ENCODE results near the gene EN1.

The EN1 gene

GRCh38 chr2:118822015-118822414 is 25.4 kb downstream of the EN1 start:
- TF ChIP-seq ARNT (IDR thresholded peaks at IDR 0.05), result no peak
- DNase-seq (ENCODE audit: extremely low spot score), result no peak
- ChIA-PET CTCF (no interaction called here), POLR2A (no interaction called here)

GRCh38 chr2:118817469-118817868 is 30.0 kb downstream of the EN1 start:
- ChIA-PET CTCF (no interaction called here), POLR2A (no interaction called here)
- no peak for DNase-seq (ENCODE audit: extremely low spot score)
- TF ChIP-seq SP1 (IDR thresholded peaks at IDR 0.05), result no peak
- no peak for TF ChIP-seq TARDBP (IDR thresholded peaks at IDR 0.05)
- no peak for TF ChIP-seq FOXM1 (IDR thresholded peaks at IDR 0.05; ENCODE audit: borderline replicate concordance)
- no peak for TF ChIP-seq L3MBTL2 (conservative IDR thresholded peaks at IDR 0.05)
- no peak for TF ChIP-seq HDGF (IDR thresholded peaks at IDR 0.05; ENCODE audit: borderline replicate concordance)
- TF ChIP-seq FOXA1 (IDR thresholded peaks at IDR 0.05), result no peak
- TF ChIP-seq BHLHE40 (IDR thresholded peaks at IDR 0.05; ENCODE audit: borderline replicate concordance), result no peak

- ChIA-PET CTCF (interaction anchor here (0.6 kb wide), 1 partner anchor 29 kb away, joined by 3 read pairs; no protein-coding TSS in a partner anchor), POLR2A (no interaction called here)
- no peak for TF ChIP-seq FOXM1 (IDR thresholded peaks at IDR 0.05; ENCODE audit: borderline replicate concordance)
- no peak for TF ChIP-seq CTBP1 (IDR thresholded peaks at IDR 0.05; ENCODE audit: borderline replicate concordance)
- TF ChIP-seq ZNF384 (IDR thresholded peaks at IDR 0.05), result no peak
- no peak for TF ChIP-seq BHLHE40 (IDR thresholded peaks at IDR 0.05; ENCODE audit: borderline replicate concordance)
- TF ChIP-seq FOXA1 (IDR thresholded peaks at IDR 0.05), result no peak
- no peak for TF ChIP-seq SP1 (IDR thresholded peaks at IDR 0.05)
- TF ChIP-seq HDGF (IDR thresholded peaks at IDR 0.05; ENCODE audit: borderline replicate concordance), result no peak
- no peak for TF ChIP-seq SUZ12 (IDR thresholded peaks at IDR 0.05)
- TF ChIP-seq ARNT (IDR thresholded peaks at IDR 0.05), result no peak
- no peak for TF ChIP-seq ELF4 (IDR thresholded peaks at IDR 0.05)
- no peak for TF ChIP-seq FOXK2 (IDR thresholded peaks at IDR 0.05)
- no peak for TF ChIP-seq PKNOX1 (IDR thresholded peaks at IDR 0.05)
- no peak for TF ChIP-seq TARDBP (IDR thresholded peaks at IDR 0.05)
- TF ChIP-seq LEF1 (IDR thresholded peaks at IDR 0.05; ENCODE audit: borderline replicate concordance), result no peak
- TF ChIP-seq L3MBTL2 (conservative IDR thresholded peaks at IDR 0.05), result no peak
- TF ChIP-seq NFRKB (IDR thresholded peaks at IDR 0.05), result no peak
- DNase-seq (ENCODE audit: extremely low spot score), result no peak
Measured at GRCh38 chr2:118816669-118817068, 30.8 kb downstream of the EN1 start.

- DNase-seq (ENCODE audit: extremely low spot score), result no peak
- CTCF ChIA-PET, result no interaction called here
- POLR2A ChIA-PET, result no interaction called here
- no peak for TF ChIP-seq ZNF384 (IDR thresholded peaks at IDR 0.05)
- TF ChIP-seq L3MBTL2 (conservative IDR thresholded peaks at IDR 0.05), result no peak
- TF ChIP-seq SUZ12 (IDR thresholded peaks at IDR 0.05), result no peak
Measured at GRCh38 chr2:118815731-118816130, 31.7 kb downstream of the EN1 start.

- ChIA-PET CTCF (interaction anchor here (1.6 kb wide), 1 partner anchor 40 kb away, joined by 8 read pairs; no protein-coding TSS in a partner anchor), POLR2A (no interaction called here)
- DNase-seq (ENCODE audit: extremely low spot score), result no peak
- TF ChIP-seq HDGF (IDR thresholded peaks at IDR 0.05; ENCODE audit: borderline replicate concordance), result no peak
- TF ChIP-seq SUZ12 (IDR thresholded peaks at IDR 0.05), result no peak
- no peak for TF ChIP-seq BHLHE40 (IDR thresholded peaks at IDR 0.05; ENCODE audit: borderline replicate concordance)
- TF ChIP-seq FOXM1 (IDR thresholded peaks at IDR 0.05; ENCODE audit: borderline replicate concordance), result no peak
- TF ChIP-seq FOXA1 (IDR thresholded peaks at IDR 0.05), result no peak
Measured at GRCh38 chr2:118815314-118815713, 32.1 kb downstream of the EN1 start.

GRCh38 chr2:118814368-118814767 is 33.1 kb downstream of the EN1 start:
- no peak for DNase-seq (ENCODE audit: extremely low spot score)
- POLR2A ChIA-PET, result no interaction called here
- TF ChIP-seq FOXK2 (IDR thresholded peaks at IDR 0.05) (no peak), NFRKB (IDR thresholded peaks at IDR 0.05) (no peak), PKNOX1 (IDR thresholded peaks at IDR 0.05) (no peak), TARDBP (IDR thresholded peaks at IDR 0.05) (no peak), LEF1 (IDR thresholded peaks at IDR 0.05; ENCODE audit: borderline replicate concordance) (no peak)
- CTCF ChIA-PET, result interaction anchor here (1.6 kb wide), 1 partner anchor 41 kb away, joined by 8 read pairs; no protein-coding TSS in a partner anchor

- ChIA-PET POLR2A (no interaction called here), CTCF (interaction anchor here (0.7 to 1.6 kb wide), 2 partner anchors 42 to 169 kb away, joined by 3 to 8 read pairs; no protein-coding TSS in a partner anchor)
- no peak for TF ChIP-seq ARNT (IDR thresholded peaks at IDR 0.05)
- TF ChIP-seq TARDBP (IDR thresholded peaks at IDR 0.05), result no peak
- no peak for TF ChIP-seq FOXK2 (IDR thresholded peaks at IDR 0.05)
- no peak for TF ChIP-seq SP1 (IDR thresholded peaks at IDR 0.05)
- TF ChIP-seq ELF4 (IDR thresholded peaks at IDR 0.05), result no peak
- no peak for TF ChIP-seq SUZ12 (IDR thresholded peaks at IDR 0.05)
- TF ChIP-seq L3MBTL2 (conservative IDR thresholded peaks at IDR 0.05), result no peak
- TF ChIP-seq CTBP1 (IDR thresholded peaks at IDR 0.05; ENCODE audit: borderline replicate concordance), result no peak
- no peak for TF ChIP-seq FOXA1 (IDR thresholded peaks at IDR 0.05)
- no peak for TF ChIP-seq NFRKB (IDR thresholded peaks at IDR 0.05)
- no peak for TF ChIP-seq PKNOX1 (IDR thresholded peaks at IDR 0.05)
- no peak for TF ChIP-seq HDGF (IDR thresholded peaks at IDR 0.05; ENCODE audit: borderline replicate concordance)
- no peak for TF ChIP-seq LEF1 (IDR thresholded peaks at IDR 0.05; ENCODE audit: borderline replicate concordance)
- no peak for DNase-seq (ENCODE audit: extremely low spot score)
Measured at GRCh38 chr2:118813601-118814339, 33.7 kb downstream of the EN1 start.
